Sigmoid colon (tissue), 7 donors: Measurements from ENCODE around the gene MXRA8. TPM values are rescaled to one million over a fixed set of nuclear protein-coding genes. Genes with fewer than 3 reads are reported as not detected.
"Not testable (repeated sequence)": the region's sequence is repeated elsewhere in the genome, so short reads cannot be mapped to it uniquely, and the experiment has no call there.

Experiments used
- DNase-seq: peaks from one replicate; pipeline ENCODE4 v3.0.0-alpha.2; 2019
- H3K27ac ChIP-seq, 4 donors: fragments of 200-600 bp; sonication (generic); one replicate each; pipeline ENCODE4 v1.5.1; 2016 to 2019; ENCODE audit warnings: mild to moderate bottlenecking in 1 of 4
- H3K27me3 ChIP-seq, 3 donors: fragments of 200-600 bp; sonication (generic); one replicate each; pipeline ENCODE4 v1.5.1; 2019; ENCODE audit warnings: mild to moderate bottlenecking in 1 of 3
- H3K36me3 ChIP-seq, 4 donors: fragments of 200-600 bp; sonication (generic); one replicate each; pipeline ENCODE4 v1.5.1; 2016 to 2019
- H3K4me1 ChIP-seq, 4 donors: fragments of 200-600 bp; sonication (generic); one replicate each; pipeline ENCODE4 v1.5.1; 2017 to 2019
- H3K4me3 ChIP-seq, 4 donors: fragments of 200-600 bp; sonication (generic); one replicate each; pipeline ENCODE4 v1.5.1; 2017 to 2019; ENCODE audit warnings: mild to moderate bottlenecking in 2 of 4, moderate library complexity in 1 of 4
- H3K9me3 ChIP-seq, 4 donors: fragments of 200-600 bp in 3 of 4; sonication (generic) in 3 of 4; one replicate each; pipeline versions ENCODE4 v1.5.1 to v1.6.1; 2013 to 2019
- EP300 ChIP-seq, 4 donors: sonication (generic); formaldehyde crosslinking; IDR thresholded peaks; one replicate each; pipeline ENCODE4 v1.6.1; 2017; ENCODE audit warnings: antibody characterized with exemption in 4 of 4
- POLR2A ChIP-seq, 2 donors: fragments of 450-650 bp; IDR thresholded peaks; one replicate each; pipeline ENCODE4 v1.6.1; 2016; ENCODE audit warnings: antibody characterized with exemption in 2 of 2, mild to moderate bottlenecking in 2 of 2, moderate library complexity in 2 of 2
- POLR2AphosphoS5 ChIP-seq, 4 donors: sonication (generic); formaldehyde crosslinking; IDR thresholded peaks; one replicate each; pipeline ENCODE4 v1.6.1; 2017; ENCODE audit warnings: antibody characterized with exemption in 4 of 4
- WGBS, 2 donors: extraction: QIAGEN DNeasy Blood & Tissue Kit; methylation state at CpG; one replicate each; pipeline ENCODE4 v1.1.7; 2013; 5-methylcytosine and 5-hydroxymethylcytosine counted together
- intact Hi-C: fragments of 100-400 bp; cut with DNase I; formaldehyde crosslinking; loops from one replicate; pipeline ENCODE4 v1.15.1; 2023
- polyA plus RNA-seq, 3 donors: library from polyadenylated mRNA; stranded (reverse); fragments of 200-250 nt; gene quantifications; one replicate each; pipeline ENCODE4 v1.2.3, GENCODE V29; 2013
- total RNA-seq, 4 donors: library from RNA; depleted of rRNA; stranded (reverse); fragments of >200 nt; gene quantifications; one replicate each; pipeline ENCODE4 v1.1.0, GENCODE V29; 2016
- TF ChIP-seq, protein P1 (sequence below), 4 experiments: fragments of 450-650 bp in 3 of 4; fragments of 200-600 bp in 1 of 4; IDR thresholded peaks; one replicate each; pipeline ENCODE4 v1.5.1; 2016 to 2019; ENCODE audit warnings: antibody characterized with exemption in 4 of 4, mild to moderate bottlenecking in 3 of 4, moderate library complexity in 2 of 4
- donor health status: healthy with polysubstance abuse.
- donor health status: Bipolar disorder and iron deficiency.
- donor health status: healthy.

The MXRA8 gene
- total and polyA plus RNA-seq, 7 donors = 2.8 to 234 (median 78.8) TPM

DNA sequence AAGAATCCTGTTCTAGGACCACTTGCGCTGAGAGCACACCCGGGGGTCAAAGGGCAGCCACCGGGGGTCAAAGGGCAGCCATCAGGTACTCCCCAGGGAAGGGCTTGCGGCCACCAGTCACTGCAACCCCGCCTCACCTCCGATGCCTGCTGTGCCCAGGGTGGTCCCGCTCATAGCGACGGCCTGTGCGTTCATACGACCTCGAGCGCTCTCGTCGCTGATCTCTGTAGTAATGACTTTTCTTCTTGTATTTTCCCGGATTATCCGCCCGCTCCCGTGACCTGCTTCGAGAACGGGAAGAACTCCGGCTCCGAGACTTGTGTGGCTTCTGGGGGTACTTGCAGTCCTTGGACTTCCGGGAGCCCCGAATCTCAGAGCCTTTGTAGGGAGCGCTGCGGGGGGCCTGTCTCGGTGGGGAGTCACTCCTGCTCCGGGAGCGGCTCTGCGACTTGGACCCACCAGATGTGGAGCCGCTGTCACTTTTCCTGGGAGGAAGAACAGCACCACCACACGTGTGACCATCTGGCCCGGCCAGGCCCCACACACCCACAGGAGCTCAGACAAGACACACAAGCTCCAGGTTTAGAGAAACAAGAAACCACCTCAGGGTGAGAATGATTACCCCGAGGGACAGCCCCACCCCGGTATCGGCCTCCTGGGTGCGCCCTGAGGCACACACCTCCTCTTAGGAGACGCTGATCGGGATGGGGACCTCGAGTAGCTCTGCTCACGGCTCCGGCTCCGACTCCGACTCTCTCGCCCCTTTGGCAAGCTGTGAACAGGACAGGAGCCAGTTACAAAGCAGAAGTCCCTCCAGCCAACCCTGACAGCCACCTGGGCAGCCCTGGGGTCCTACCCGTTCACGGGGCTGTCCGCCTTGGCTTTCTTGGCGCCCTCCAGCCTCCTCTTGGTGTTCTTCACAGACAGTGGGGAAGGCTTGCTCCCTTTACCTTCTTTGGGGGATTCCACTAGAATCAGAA lies 29.0 kb upstream of the MXRA8 start:
- TF ChIP-seq, protein P1, sequence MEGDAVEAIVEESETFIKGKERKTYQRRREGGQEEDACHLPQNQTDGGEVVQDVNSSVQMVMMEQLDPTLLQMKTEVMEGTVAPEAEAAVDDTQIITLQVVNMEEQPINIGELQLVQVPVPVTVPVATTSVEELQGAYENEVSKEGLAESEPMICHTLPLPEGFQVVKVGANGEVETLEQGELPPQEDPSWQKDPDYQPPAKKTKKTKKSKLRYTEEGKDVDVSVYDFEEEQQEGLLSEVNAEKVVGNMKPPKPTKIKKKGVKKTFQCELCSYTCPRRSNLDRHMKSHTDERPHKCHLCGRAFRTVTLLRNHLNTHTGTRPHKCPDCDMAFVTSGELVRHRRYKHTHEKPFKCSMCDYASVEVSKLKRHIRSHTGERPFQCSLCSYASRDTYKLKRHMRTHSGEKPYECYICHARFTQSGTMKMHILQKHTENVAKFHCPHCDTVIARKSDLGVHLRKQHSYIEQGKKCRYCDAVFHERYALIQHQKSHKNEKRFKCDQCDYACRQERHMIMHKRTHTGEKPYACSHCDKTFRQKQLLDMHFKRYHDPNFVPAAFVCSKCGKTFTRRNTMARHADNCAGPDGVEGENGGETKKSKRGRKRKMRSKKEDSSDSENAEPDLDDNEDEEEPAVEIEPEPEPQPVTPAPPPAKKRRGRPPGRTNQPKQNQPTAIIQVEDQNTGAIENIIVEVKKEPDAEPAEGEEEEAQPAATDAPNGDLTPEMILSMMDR (IDR thresholded peaks at IDR 0.05) = no peak
- TF ChIP-seq POLR2AphosphoS5 (IDR thresholded peaks at IDR 0.05) (no peak), POLR2A (IDR thresholded peaks at IDR 0.05) (no peak), EP300 (IDR thresholded peaks at IDR 0.05) (no peak)
- DNase-seq = no peak
- intact Hi-C loops = no loop called here
- 97% methylated on average over 50 of the region's 50 CpGs for WGBS, 2 donors
- no peaks in the 10 kb centered on the region for H3K9me3 ChIP-seq
- H3K4me1 ChIP-seq = no peaks in the 10 kb centered on the region
- no peak overlapping the region for H3K27ac ChIP-seq
- H3K4me3 ChIP-seq = no peak overlapping the region
- no peaks in the 10 kb centered on the region for H3K27me3 ChIP-seq
- peaks cover 59 to 80% (median 62%) of the 10 kb centered on the region in 4 donors for H3K36me3 ChIP-seq

DNA sequence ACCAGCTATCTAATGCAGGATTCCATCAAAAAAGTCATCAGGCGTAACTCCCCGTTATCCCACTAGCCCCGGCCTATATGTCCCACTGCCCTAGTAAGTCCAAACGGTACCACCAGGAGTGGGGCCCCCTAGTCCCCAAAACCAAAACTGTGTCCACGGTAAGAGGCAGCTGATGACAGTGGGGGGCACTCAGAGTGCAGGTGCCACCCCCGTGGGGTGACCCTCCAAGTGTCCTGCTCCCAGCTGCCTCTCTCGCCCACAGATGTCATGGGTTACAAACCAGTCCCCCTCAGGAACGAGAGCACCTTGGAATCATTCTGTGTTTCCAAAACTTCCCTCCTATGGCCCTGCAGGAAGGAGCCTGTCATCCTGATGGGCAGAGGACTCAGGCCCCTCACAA lies 27.6 kb upstream of the MXRA8 start:
- Histone ChIP-seq H3K36me3 (peaks cover 45 to 70% (median 53%) of the 10 kb centered on the region in 4 donors), H3K27me3 (no peaks in the 10 kb centered on the region), H3K4me3 (no peak overlapping the region), H3K27ac (no peak overlapping the region), H3K9me3 (no peaks in the 10 kb centered on the region), H3K4me1 (no peaks in the 10 kb centered on the region)
- TF ChIP-seq POLR2A (IDR thresholded peaks at IDR 0.05) (no peak), EP300 (IDR thresholded peaks at IDR 0.05) (no peak), POLR2AphosphoS5 (IDR thresholded peaks at IDR 0.05) (no peak)
- TF ChIP-seq, protein P1 (IDR thresholded peaks at IDR 0.05) = no peak
- no peak for DNase-seq
- intact Hi-C loops = no loop called here
- WGBS, 2 donors = 94 to 95% methylated on average over 8 of the region's 8 CpGs

DNA sequence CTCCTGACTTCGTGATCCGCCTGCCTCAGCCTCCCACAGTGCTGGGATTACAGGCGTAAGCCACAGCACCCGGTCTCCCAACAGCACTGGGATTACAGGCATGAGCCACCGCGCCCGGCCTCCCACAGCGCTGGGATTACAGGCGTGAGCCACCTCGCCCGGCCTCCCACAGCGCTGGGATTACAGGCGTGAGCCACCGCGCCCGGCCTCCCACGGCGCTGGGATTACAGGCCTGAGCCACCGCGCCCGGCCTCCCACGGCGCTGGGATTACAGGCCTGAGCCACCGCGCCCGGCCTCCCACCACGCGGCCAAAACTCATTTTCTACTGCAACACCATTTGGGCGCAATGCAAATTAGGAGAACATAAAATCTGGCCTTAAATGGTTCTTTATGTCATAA lies 27.0 kb upstream of the MXRA8 start:
- intact Hi-C loops, DNase-seq, H3K4me3 ChIP-seq, H3K27ac ChIP-seq, H3K4me1 ChIP-seq, H3K27me3 ChIP-seq, H3K9me3 ChIP-seq: not testable (repeated sequence)
- peaks cover 41 to 65% (median 47%) of the 10 kb centered on the region in 4 donors for H3K36me3 ChIP-seq
- 93 to 96% methylated on average over 29 of the region's 29 CpGs for WGBS, 2 donors

DNA sequence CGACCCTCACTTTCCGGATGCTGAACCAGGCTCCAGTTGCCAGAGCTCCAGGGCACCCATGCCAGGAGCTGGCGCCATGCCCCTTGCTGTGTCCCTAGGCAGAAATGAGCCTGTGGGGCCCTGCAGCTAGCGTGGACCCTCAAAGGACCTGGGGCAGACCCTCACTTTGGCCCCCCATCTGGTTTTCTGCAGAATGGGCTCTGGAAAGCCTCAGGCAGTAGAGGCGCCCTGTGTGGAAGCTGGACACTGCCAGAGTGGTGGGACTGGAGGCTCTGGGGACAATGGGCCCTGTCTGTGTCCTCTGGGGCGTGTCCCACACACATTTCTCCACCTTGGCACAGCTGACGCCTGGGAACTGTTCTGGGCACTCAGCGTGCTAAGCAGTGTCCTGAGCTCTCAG lies 22.9 kb upstream of the MXRA8 start:
- TF ChIP-seq, protein P1 (IDR thresholded peaks at IDR 0.05) = no peak
- no peak for TF ChIP-seq POLR2A (IDR thresholded peaks at IDR 0.05)
- TF ChIP-seq POLR2AphosphoS5 (IDR thresholded peaks at IDR 0.05) = no peak
- TF ChIP-seq EP300 (IDR thresholded peaks at IDR 0.05) = no peak
- Histone ChIP-seq H3K4me3 (no peak overlapping the region), H3K9me3 (no peaks in the 10 kb centered on the region), H3K27ac (no peak overlapping the region), H3K27me3 (no peaks in the 10 kb centered on the region), H3K4me1 (peaks cover 0 to under 1% (median 0%) of the 10 kb centered on the region in 4 donors), H3K36me3 (peaks cover under 1 to 24% (median 8%) of the 10 kb centered on the region in 4 donors)
- DNase-seq = no peak
- 80 to 83% methylated on average over 8 of the region's 8 CpGs for WGBS, 2 donors
- intact Hi-C loops = no loop called here

DNA sequence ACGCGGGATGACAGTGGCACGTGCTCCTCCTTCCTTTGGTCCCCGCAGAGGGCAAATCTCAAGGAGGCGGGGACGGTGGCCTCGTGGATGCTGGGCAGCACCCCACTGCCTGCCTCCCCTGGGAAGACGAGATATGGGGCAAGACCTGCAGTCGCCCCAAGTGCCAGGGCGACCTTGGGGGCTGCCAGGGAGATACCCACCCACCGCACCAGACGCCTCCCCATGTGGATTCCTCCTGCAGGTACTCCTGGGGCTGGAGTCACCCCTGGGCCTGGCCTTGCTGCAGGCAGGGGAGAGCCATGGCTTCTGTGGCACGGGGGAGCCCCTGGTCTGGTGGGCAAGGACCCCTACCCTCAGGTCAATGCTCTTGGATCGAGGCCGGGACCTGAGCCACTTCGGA lies 22.5 kb upstream of the MXRA8 start:
- no peak overlapping the region for H3K4me3 ChIP-seq
- intact Hi-C loops = no loop called here
- H3K27me3 ChIP-seq = no peaks in the 10 kb centered on the region
- H3K9me3 ChIP-seq = no peaks in the 10 kb centered on the region
- peaks cover 0 to 20% (median 4%) of the 10 kb centered on the region in 4 donors for H3K36me3 ChIP-seq
- DNase-seq = no peak
- 95% methylated on average over 16 of the region's 16 CpGs for WGBS, 2 donors
- TF ChIP-seq POLR2A (IDR thresholded peaks at IDR 0.05) (no peak), POLR2AphosphoS5 (IDR thresholded peaks at IDR 0.05) (no peak), EP300 (IDR thresholded peaks at IDR 0.05) (no peak)
- TF ChIP-seq, protein P1 (IDR thresholded peaks at IDR 0.05) = no peak
- no peak overlapping the region for H3K27ac ChIP-seq
- peaks cover 0 to 5% (median 3%) of the 10 kb centered on the region in 4 donors for H3K4me1 ChIP-seq
